A673 (cell line): ENCODE results near the gene CFL2. TPM values are rescaled to one million over a fixed set of nuclear protein-coding genes. Genes with fewer than 3 reads are reported as not detected.

Experiments
- BruUV-seq: library from RNA; stranded (reverse); fragments of 400-500 nt; replicated peaks from 2 replicates; lab custom pipeline; 2021; lab: Mats Ljungman, UMichigan
- CTCF ChIA-PET: fragments of 300-600 bp; sonication (Branson Sonifier 250); formaldehyde crosslinking; loops from one replicate; lab custom pipeline; 2022; ENCODE audit warnings: antibody characterized with exemption; lab: Charles Lee
- POLR2A ChIA-PET: fragments of 300-600 bp; sonication (Branson Sonifier 250); formaldehyde crosslinking; loops from one replicate; lab custom pipeline; 2022; ENCODE audit warnings: antibody characterized with exemption; ENCODE audit not compliant: low non-redundant PET; lab: Charles Lee
- DNase-seq: peaks from one replicate; pipeline ENCODE4 v3.0.0-alpha.2; 2015; ENCODE audit warnings: low spot score
- H3K27ac ChIP-seq: fragments of 200-600 bp; sonication (generic); 2 replicates; pipeline ENCODE4 v1.5.1; 2016; ENCODE audit warnings: mixed run types, low read depth, mild to moderate bottlenecking, mixed read lengths, antibody characterized with exemption, low read length; ENCODE audit not compliant: poor library complexity, severe bottlenecking
- H3K27me3 ChIP-seq: fragments of 200-600 bp; sonication (generic); replicated peaks from 2 replicates; pipeline ENCODE4 v1.6.1; 2017; ENCODE audit warnings: mixed run types, low read depth, mild to moderate bottlenecking, mixed read lengths, antibody characterized with exemption, low read length; ENCODE audit not compliant: insufficient read depth, poor library complexity
- H3K36me3 ChIP-seq: fragments of 200-600 bp; sonication (generic); 2 replicates; pipeline ENCODE4 v1.6.1; 2016; ENCODE audit warnings: mixed run types, mild to moderate bottlenecking, mixed read lengths, antibody characterized with exemption, low read length; ENCODE audit not compliant: insufficient read depth, poor library complexity, severe bottlenecking
- H3K4me1 ChIP-seq: fragments of 200-600 bp; sonication (generic); 2 replicates; pipeline ENCODE4 v1.6.1; 2017; ENCODE audit warnings: mixed run types, mild to moderate bottlenecking, mixed read lengths, antibody characterized with exemption, low read length; ENCODE audit not compliant: insufficient read depth, poor library complexity, severe bottlenecking
- H3K4me3 ChIP-seq: fragments of 200-600 bp; sonication (generic); 2 replicates; pipeline ENCODE4 v1.5.1; 2016; ENCODE audit warnings: low read depth, mixed run types, mild to moderate bottlenecking, mixed read lengths, low read length; ENCODE audit not compliant: poor library complexity, severe bottlenecking
- H3K9me3 ChIP-seq: fragments of 200-600 bp; sonication (generic); 2 replicates; pipeline ENCODE4 v1.6.1; 2016; ENCODE audit warnings: mixed run types, low read depth, mild to moderate bottlenecking, mixed read lengths, antibody characterized with exemption, low read length; ENCODE audit not compliant: poor library complexity, severe bottlenecking
- EZH2 ChIP-seq: fragments of 200-600 bp; sonication (generic); IDR thresholded peaks from 2 replicates; pipeline ENCODE4 v1.6.1; 2017; ENCODE audit warnings: borderline replicate concordance, low read depth, mild to moderate bottlenecking, mixed read lengths, antibody characterized with exemption, low read length; ENCODE audit not compliant: poor library complexity, severe bottlenecking
- intact Hi-C: fragments of 100-400 bp; cut with micrococcal nuclease; formaldehyde crosslinking; loops from one replicate; pipeline ENCODE4 v1.10.0; 2022; ENCODE audit not compliant: unreplicated experiment
- total RNA-seq: library from RNA; stranded (reverse); gene quantifications from 2 replicates; pipeline ENCODE4 v1.2.3, GENCODE V29; 2021
- TF ChIP-seq, protein P1 (sequence below): fragments of 300-800, 200-600 bp; sonication (generic); conservative IDR thresholded peaks from 2 replicates; pipeline ENCODE4 v1.5.1; 2017; ENCODE audit warnings: low read depth, mild to moderate bottlenecking, antibody characterized with exemption, low read length, moderate library complexity, mixed read lengths

The CFL2 gene
- total RNA-seq, 1 experiment from 2014 or later: 89.4 TPM

GRCh38 chr14:34710006-34710405, 4.4 kb downstream of the CFL2 start:
- POLR2A ChIA-PET: no interaction called here
- no peaks in the 10 kb centered on the region for H3K9me3 ChIP-seq

GRCh38 chr14:34707722-34708121, 6.7 kb downstream of the CFL2 start:
- intact Hi-C loops: no loop called here
- H3K27ac ChIP-seq: no peak overlapping the region
- H3K4me1 ChIP-seq: peaks cover 29% of the 10 kb centered on the region
- BruUV-seq: no TSS peak
- ChIA-PET POLR2A (interaction anchor here (0.5 kb wide), 1 partner anchor 159 kb away, joined by 7 read pairs; no protein-coding TSS in a partner anchor), CTCF (no interaction called here)
- no peaks in the 10 kb centered on the region for H3K9me3 ChIP-seq
- peaks cover 16% of the 10 kb centered on the region for H3K36me3 ChIP-seq
- TF ChIP-seq EZH2: no peak
- TF ChIP-seq, protein P1, sequence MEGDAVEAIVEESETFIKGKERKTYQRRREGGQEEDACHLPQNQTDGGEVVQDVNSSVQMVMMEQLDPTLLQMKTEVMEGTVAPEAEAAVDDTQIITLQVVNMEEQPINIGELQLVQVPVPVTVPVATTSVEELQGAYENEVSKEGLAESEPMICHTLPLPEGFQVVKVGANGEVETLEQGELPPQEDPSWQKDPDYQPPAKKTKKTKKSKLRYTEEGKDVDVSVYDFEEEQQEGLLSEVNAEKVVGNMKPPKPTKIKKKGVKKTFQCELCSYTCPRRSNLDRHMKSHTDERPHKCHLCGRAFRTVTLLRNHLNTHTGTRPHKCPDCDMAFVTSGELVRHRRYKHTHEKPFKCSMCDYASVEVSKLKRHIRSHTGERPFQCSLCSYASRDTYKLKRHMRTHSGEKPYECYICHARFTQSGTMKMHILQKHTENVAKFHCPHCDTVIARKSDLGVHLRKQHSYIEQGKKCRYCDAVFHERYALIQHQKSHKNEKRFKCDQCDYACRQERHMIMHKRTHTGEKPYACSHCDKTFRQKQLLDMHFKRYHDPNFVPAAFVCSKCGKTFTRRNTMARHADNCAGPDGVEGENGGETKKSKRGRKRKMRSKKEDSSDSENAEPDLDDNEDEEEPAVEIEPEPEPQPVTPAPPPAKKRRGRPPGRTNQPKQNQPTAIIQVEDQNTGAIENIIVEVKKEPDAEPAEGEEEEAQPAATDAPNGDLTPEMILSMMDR: no peak
- no peaks in the 10 kb centered on the region for H3K27me3 ChIP-seq
- H3K4me3 ChIP-seq: no peak overlapping the region
- no peak for DNase-seq

More at GRCh38 chr14:34710006-34710405, 4.4 kb downstream of the CFL2 start:
- DNase-seq: no peak
- BruUV-seq: no TSS peak
- peaks cover 29% of the 10 kb centered on the region for H3K4me1 ChIP-seq
- intact Hi-C loops: no loop called here
- H3K36me3 ChIP-seq: peaks cover 16% of the 10 kb centered on the region
- no peak overlapping the region for H3K27ac ChIP-seq
- CTCF ChIA-PET: interaction anchor here (1.0 kb wide), 1 partner anchor 13 kb away, joined by 5 read pairs; no protein-coding TSS in a partner anchor
- H3K27me3 ChIP-seq: no peaks in the 10 kb centered on the region
- H3K4me3 ChIP-seq: no peak overlapping the region
- no peak for TF ChIP-seq EZH2
- TF ChIP-seq, protein P1: no peak

DNA sequence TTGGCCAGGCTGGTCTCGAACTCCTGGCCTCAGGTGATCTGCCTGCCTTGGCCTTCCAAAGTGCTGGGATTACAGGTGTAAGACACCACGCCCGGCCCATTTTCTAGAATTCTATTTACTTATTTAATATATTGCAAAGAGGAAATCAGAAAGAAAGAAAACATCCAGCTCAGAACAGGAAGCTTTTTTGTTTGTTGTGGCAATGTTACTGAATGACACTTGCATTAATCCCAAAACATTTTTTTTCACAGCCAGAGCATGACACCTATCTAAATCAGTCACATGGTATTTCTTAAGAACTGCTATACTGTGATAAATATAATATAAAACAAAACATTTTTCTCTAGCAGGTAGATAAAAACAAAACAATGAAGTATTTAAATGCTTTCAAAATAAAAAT, 12.6 kb downstream of the CFL2 start:
- Histone ChIP-seq H3K36me3 (no peaks in the 10 kb centered on the region), H3K27ac (no peak overlapping the region), H3K4me1 (peaks cover 16% of the 10 kb centered on the region), H3K4me3 (no peak overlapping the region), H3K9me3 (no peaks in the 10 kb centered on the region), H3K27me3 (no peaks in the 10 kb centered on the region)
- ChIA-PET CTCF (interaction anchor here (1.0 kb wide), 1 partner anchor 12 kb away, joined by 3 read pairs; the partner anchor contains the start of gene CFL2), POLR2A (no interaction called here)
- intact Hi-C loops: no loop called here
- TF ChIP-seq, protein P1: no peak
- no TSS peak for BruUV-seq
- DNase-seq: no peak
